Uterus (tissue), 2 donors: ENCODE data around the gene CAPZB.

Experiments
- POLR2A ChIP-seq, 2 donors: fragments of 450-650 bp; IDR thresholded peaks; one replicate each; pipeline ENCODE4 v1.6.1; 2016; ENCODE audit warnings: antibody characterized with exemption in 2 of 2, mild to moderate bottlenecking in 1 of 2, moderate library complexity in 1 of 2
- TF ChIP-seq, protein P1 (sequence below), 4 experiments: fragments of 200-600 bp in 2 of 4; fragments of 450-650 bp in 2 of 4; sonication (generic) in 2 of 4; IDR thresholded peaks; one replicate each; pipeline ENCODE4 v1.5.1; 2016 to 2019; ENCODE audit warnings: antibody characterized with exemption in 4 of 4, mild to moderate bottlenecking in 2 of 4, moderate library complexity in 1 of 4

GRCh38 chr1:19484798-19485361 is 459 bp downstream of the CAPZB start:
- TF ChIP-seq POLR2A (IDR thresholded peaks at IDR 0.05) = no peak
- TF ChIP-seq, protein P1, sequence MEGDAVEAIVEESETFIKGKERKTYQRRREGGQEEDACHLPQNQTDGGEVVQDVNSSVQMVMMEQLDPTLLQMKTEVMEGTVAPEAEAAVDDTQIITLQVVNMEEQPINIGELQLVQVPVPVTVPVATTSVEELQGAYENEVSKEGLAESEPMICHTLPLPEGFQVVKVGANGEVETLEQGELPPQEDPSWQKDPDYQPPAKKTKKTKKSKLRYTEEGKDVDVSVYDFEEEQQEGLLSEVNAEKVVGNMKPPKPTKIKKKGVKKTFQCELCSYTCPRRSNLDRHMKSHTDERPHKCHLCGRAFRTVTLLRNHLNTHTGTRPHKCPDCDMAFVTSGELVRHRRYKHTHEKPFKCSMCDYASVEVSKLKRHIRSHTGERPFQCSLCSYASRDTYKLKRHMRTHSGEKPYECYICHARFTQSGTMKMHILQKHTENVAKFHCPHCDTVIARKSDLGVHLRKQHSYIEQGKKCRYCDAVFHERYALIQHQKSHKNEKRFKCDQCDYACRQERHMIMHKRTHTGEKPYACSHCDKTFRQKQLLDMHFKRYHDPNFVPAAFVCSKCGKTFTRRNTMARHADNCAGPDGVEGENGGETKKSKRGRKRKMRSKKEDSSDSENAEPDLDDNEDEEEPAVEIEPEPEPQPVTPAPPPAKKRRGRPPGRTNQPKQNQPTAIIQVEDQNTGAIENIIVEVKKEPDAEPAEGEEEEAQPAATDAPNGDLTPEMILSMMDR (IDR thresholded peaks at IDR 0.05) = no peak
